Lower leg skin (tissue), 3 donors: ENCODE data around the gene SERINC5.
"Not testable (repeated sequence)": the region's sequence is repeated elsewhere in the genome, so short reads cannot be mapped to it uniquely, and the experiment has no call there.

ENCODE experiments used
- CTCF ChIP-seq, 3 donors: fragments of 450-650 bp; IDR thresholded peaks; one replicate each; pipeline ENCODE4 v1.5.1; 2016; ENCODE audit warnings: antibody characterized with exemption in 3 of 3, mild to moderate bottlenecking in 3 of 3, moderate library complexity in 2 of 3
- POLR2A ChIP-seq, 2 donors: fragments of 450-650 bp; IDR thresholded peaks; one replicate each; pipeline ENCODE4 v1.6.1; 2016 to 2017; ENCODE audit warnings: antibody characterized with exemption in 2 of 2, mild to moderate bottlenecking in 1 of 2, moderate library complexity in 1 of 2

- not testable (repeated sequence) for TF ChIP-seq CTCF, POLR2A (IDR thresholded peaks at IDR 0.05)
Observed at GRCh38 chr5:80111376-80111990, 144.4 kb downstream of the SERINC5 start.
